ENCODE measurements around the gene ACTR10.

- TF ChIP-seq POLR2A (IDR thresholded peaks at IDR 0.05): no peak
- TF ChIP-seq, protein P1, sequence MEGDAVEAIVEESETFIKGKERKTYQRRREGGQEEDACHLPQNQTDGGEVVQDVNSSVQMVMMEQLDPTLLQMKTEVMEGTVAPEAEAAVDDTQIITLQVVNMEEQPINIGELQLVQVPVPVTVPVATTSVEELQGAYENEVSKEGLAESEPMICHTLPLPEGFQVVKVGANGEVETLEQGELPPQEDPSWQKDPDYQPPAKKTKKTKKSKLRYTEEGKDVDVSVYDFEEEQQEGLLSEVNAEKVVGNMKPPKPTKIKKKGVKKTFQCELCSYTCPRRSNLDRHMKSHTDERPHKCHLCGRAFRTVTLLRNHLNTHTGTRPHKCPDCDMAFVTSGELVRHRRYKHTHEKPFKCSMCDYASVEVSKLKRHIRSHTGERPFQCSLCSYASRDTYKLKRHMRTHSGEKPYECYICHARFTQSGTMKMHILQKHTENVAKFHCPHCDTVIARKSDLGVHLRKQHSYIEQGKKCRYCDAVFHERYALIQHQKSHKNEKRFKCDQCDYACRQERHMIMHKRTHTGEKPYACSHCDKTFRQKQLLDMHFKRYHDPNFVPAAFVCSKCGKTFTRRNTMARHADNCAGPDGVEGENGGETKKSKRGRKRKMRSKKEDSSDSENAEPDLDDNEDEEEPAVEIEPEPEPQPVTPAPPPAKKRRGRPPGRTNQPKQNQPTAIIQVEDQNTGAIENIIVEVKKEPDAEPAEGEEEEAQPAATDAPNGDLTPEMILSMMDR (IDR thresholded peaks at IDR 0.05): no peak
Observed at GRCh38 chr14:58196198-58196597, 3.8 kb upstream of the ACTR10 start.
